Activated T-cell treated with anti-CD3 and anti-CD28 coated beads, Interleukin-2, amount 50 U/mL, for 1 hour (primary cell): Measurements from ENCODE around the gene VEZT.
"Not testable (repeated sequence)": the region's sequence is repeated elsewhere in the genome, so short reads cannot be mapped to it uniquely, and the experiment has no call there.

ENCODE experiments used
- DNase-seq: peaks from one replicate; pipeline ENCODE4 v3.0.0-alpha.2; 2020

Gene VEZT

GRCh38 chr12:95224202-95225170 lies 6.9 kb downstream of the VEZT start:
- DNase-seq: no peak

DNA sequence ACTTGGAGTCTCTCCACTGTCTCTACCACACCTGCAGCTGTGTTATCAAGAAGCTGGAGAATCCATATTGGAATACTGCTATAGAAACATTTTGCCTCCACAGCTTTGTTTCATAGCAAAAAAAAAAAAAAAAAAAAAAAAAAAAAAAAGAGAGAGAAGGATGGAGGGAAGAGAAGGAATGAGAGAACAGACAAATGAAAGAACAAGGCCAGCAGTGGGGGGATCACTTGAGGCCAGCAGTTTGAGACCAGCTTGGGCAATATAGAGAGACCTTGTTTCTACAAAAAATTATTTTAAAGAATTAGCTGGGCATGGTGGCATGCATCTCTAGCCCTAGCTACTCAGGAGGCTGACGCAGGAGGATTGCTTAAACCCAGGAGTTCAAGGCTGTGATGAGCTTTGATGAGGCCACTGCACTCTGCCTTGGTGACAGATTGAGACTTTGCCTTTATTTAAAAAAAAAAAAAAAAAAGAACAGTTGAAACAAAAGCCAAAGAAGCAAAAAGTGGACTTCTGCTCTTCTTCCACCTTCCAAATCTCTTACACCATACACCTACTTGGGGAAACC lies 8.1 kb downstream of the VEZT start:
- DNase-seq: no peak

- DNase-seq: no peak
These were observed 10.3 kb downstream of the VEZT start for GRCh38 chr12:95227818-95228356.

GRCh38 chr12:95228617-95229016 lies 11.0 kb downstream of the VEZT start:
- no peak for DNase-seq

DNA sequence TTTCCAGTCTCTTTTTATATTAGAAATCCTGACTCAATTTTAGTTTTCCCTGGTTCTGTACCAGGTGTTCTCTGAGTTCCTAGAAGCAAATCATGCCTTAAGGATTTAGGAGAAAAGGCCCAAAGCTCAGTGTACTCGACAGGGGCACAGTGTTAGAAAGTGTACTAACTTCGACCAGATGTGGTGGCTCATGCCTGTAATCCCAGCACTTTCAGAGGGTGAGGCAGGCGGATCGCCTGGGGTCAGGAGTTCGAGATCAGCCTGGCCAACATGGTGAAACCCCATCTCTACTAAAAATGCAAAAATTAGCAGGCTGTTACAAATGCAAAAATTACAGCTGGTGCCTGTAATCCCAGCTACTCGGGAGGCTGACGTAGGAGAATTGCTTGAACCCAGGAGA lies 12.0 kb downstream of the VEZT start:
- no peak for DNase-seq

- no peak for DNase-seq
These were observed 12.7 kb downstream of the VEZT start for GRCh38 chr12:95230313-95230712.

- no peak for DNase-seq
These were observed 13.6 kb downstream of the VEZT start for GRCh38 chr12:95231190-95231589.

- not testable (repeated sequence) for DNase-seq
These were observed 16.6 kb downstream of the VEZT start for GRCh38 chr12:95234187-95234586.

- not testable (repeated sequence) for DNase-seq
These were observed 18.0 kb downstream of the VEZT start for GRCh38 chr12:95235621-95236020.

DNA sequence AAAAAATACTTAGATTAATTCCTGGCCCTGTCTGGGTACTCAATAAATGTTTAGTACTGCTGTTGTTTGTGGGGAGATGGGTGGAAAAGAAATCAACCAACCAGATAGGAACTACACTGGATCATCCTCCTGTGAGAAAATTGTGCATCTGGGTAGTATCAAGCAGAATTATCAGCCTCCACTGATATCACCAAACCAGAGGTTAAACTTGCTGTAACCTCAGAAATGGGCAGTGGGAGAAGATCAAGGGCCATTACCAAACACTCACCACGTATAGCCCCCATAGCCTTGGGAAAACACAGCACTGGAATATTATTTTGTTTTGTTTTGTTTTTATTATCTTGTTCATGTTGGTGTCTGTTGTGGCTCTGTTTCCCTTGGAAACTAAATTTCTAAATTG lies 19.7 kb downstream of the VEZT start:
- DNase-seq: no peak

- DNase-seq: no peak
These were observed 20.5 kb downstream of the VEZT start for GRCh38 chr12:95238150-95238549.

GRCh38 chr12:95239216-95239615 lies 21.6 kb downstream of the VEZT start:
- no peak for DNase-seq

DNA sequence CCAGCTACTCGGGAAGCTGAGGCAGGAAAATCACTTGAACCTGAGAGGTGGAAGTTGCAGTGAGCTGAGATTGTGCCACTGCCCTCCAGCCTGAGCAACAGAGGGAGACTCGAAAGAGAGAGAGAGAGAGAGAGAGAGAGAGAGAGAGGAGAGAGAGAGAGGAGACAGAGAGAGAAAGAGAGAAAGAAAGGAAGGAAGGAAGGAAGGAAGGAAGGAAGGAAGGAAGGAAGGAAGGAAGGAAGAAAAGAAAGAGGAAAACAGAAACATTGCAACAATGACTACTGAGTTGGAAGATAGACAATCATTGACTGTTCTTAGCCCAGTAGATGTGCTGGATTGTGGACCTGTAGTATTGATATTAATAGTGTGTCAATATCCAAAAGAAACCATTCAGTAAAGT lies 22.2 kb downstream of the VEZT start:
- DNase-seq: not testable (repeated sequence)

DNA sequence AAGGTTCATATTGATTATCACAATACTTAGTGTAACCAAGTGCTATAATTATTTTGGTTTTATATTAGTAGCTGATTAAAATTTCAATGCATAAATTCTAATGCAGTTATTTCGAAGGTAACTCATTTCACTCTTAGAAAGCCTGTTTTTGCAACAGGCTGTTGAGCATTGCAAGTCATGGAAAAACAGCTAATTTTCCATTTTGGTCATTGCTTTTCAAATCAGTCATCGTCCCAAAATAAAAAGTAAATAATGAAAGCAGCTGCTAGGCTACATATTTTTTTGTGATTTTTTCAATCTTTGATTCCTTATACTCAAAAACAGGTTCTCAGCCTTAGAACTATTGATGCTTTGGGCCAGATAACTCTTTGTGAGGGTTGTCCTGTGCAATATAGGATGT lies 22.9 kb downstream of the VEZT start:
- DNase-seq: no peak

GRCh38 chr12:95241138-95241537 lies 23.5 kb downstream of the VEZT start:
- not testable (repeated sequence) for DNase-seq

DNA sequence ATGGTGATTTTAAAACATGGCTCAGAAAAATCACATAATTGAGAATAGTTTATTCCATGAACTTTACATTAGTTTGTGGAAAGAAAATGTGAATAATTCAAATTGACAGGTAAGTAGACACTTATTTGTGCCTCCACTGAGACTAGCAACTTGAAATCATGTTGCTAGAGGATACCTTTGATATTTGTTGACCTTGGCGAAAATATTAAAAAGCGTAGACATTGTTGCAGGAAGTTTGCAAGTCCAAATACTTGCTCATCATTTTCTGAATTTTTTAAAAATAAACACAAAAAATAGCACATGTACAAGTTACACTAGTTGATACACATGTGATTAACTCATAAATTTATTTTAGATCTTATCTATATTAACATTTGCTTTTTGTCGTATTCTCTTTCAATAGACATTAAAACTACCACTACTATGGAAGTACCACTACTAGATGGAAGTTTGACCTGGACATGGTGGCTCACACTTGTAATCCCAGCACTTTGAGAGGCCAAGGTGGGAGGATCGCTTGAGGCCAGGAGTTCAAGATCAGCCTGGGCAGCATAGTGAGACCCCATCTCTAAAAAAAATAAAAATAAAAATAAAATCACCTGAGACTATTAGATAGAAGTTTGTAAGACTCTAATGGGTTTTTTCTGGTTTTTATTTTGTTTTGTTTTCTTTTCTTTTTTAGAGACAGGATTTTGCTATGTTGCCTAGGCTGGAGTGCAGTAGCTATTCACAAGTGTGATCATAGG lies 24.3 kb downstream of the VEZT start:
- no peak for DNase-seq

- no peak for DNase-seq
These were observed 26.0 kb downstream of the VEZT start for GRCh38 chr12:95243497-95244183.

DNA sequence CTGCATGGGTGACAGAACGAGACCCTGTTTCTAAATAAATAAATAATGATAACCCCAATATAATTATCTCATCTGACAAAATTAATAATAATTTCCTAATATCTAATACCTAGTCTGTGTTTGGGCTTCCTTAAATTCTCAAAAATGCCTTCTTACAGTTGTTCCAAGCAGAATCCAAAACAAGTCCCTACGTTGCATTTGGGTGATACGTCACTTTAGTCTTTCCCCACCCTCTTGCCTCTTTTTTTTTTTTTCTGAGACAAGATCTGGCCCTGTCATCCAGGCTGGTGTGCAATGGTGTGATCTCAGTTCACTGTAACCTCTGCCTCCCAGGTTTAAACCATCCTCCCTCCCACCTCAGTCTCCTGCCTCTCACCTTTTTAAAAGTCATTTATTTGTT lies 26.7 kb downstream of the VEZT start:
- no peak for DNase-seq

- DNase-seq: no peak
These were observed 30.5 kb downstream of the VEZT start for GRCh38 chr12:95248095-95248494.

GRCh38 chr12:95248604-95249360 lies 31.2 kb downstream of the VEZT start:
- no peak for DNase-seq

- no peak for DNase-seq
These were observed 35.8 kb downstream of the VEZT start for GRCh38 chr12:95253386-95253785.

- no peak for DNase-seq
These were observed 39.9 kb downstream of the VEZT start for GRCh38 chr12:95257541-95257940.
